Left ventricle myocardium inferior (tissue), 1 donor: ENCODE measurements around the gene SMG6. TPM values are rescaled to one million over a fixed set of nuclear protein-coding genes. Genes with fewer than 3 reads are reported as not detected.

ENCODE experiments used
- DNase-seq: peaks from one replicate; pipeline ENCODE4 v3.0.0-alpha.2; 2020
- H3K27ac ChIP-seq: fragments of 200-600 bp; replicated peaks from 2 replicates; pipeline ENCODE4 v1.8.0; 2021
- H3K27me3 ChIP-seq: fragments of 200-600 bp; 2 replicates; pipeline ENCODE4 v1.8.0; 2021; ENCODE audit warnings: low read depth
- H3K36me3 ChIP-seq: fragments of 200-600 bp; 2 replicates; pipeline ENCODE4 v1.8.0; 2021
- H3K4me1 ChIP-seq: fragments of 200-600 bp; 2 replicates; pipeline ENCODE4 v1.8.0; 2021
- H3K4me3 ChIP-seq: fragments of 200-600 bp; 2 replicates; pipeline ENCODE4 v1.8.0; 2021; ENCODE audit warnings: mild to moderate bottlenecking, moderate library complexity
- H3K9me3 ChIP-seq: fragments of 200-600 bp; replicated peaks from 2 replicates; pipeline ENCODE4 v1.8.0; 2021
- CTCF ChIP-seq: fragments of 200-600 bp; IDR thresholded peaks from 2 replicates; pipeline ENCODE4 v1.8.0; 2021; ENCODE audit warnings: antibody characterized with exemption, mild to moderate bottlenecking, borderline replicate concordance
- intact Hi-C: fragments of 100-400 bp; cut with micrococcal nuclease; formaldehyde crosslinking; loops from one replicate; pipeline ENCODE4 v1.11.0; 2022
- long read RNA-seq: library from polyadenylated mRNA; unstranded; transcript quantifications from one replicate; pipeline ENCODE4 v2.0.0, GENCODE V29; 2021
- total RNA-seq: library from RNA; stranded (reverse); fragmentation: NEBNext Ultra II Directional; extraction: Animal tissue kit (Norgen Biotek cat#: 25700); gene quantifications from one replicate; pipeline ENCODE4 v1.2.1, GENCODE V29; 2021
- donor health status: DM: no; HTN: yes; CAD: no; lungs with severe emphysema.

The SMG6 gene
- total RNA-seq = 22.1 TPM
- long read RNA-seq, full-length matches to known transcripts = 4 of 16 reads
- long read RNA-seq, partial matches to known transcripts = 10 of 16 reads
- long read RNA-seq, other reads (novel, unspliced or antisense) = 2 of 16 reads

GRCh38 chr17:2303204-2304188, at the start of gene SMG6, which contains the start of gene SRR:
SMG6 (minus strand) TSS chr17:2303785; CDS start chr17:2303720, 65 bp downstream.
SRR (plus strand) TSS chr17:2303950; CDS start chr17:2315561, 11,611 bp downstream.
- intact Hi-C loops = no loop called here
- H3K27ac ChIP-seq = peak within 1 kb of the TSS; percentile 96
- H3K9me3 ChIP-seq = no peaks in the 10 kb centered on the region
- H3K27me3 ChIP-seq = no peaks in the 10 kb centered on the region
- H3K36me3 ChIP-seq = peaks cover 20% of the 10 kb centered on the region
- DNase-seq = peak; percentile 94
- TF ChIP-seq CTCF = no peak
- H3K4me3 ChIP-seq = peak within 1 kb of the TSS; percentile 93
- peaks cover 37% of the 10 kb centered on the region for H3K4me1 ChIP-seq

DNA sequence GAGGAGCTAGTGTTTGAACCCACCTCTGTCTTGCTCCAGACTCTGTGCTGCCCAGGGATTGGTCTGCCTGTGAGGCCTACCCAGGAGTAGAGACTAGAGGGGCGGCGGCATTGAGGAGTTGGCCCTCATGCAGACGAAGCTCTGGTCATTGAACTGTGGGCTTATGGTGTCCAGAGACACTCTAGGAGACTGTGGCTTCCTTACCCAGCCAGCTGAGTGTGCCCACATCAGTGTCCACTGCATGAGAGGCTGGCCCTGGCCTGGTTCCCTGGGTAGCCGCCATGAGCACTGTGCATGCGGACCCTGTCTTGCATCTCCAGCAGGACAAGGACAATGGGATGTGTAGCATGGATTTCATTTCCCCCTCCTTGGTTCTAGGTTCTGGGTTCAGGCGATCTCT, 47.7 kb upstream of the SMG6 start:
- no peak for DNase-seq
- no peaks in the 10 kb centered on the region for H3K27me3 ChIP-seq
- intact Hi-C loops = no loop called here
- H3K27ac ChIP-seq = no peak overlapping the region
- no peaks in the 10 kb centered on the region for H3K9me3 ChIP-seq
- H3K4me3 ChIP-seq = no peak overlapping the region
- no peaks in the 10 kb centered on the region for H3K36me3 ChIP-seq
- no peak for TF ChIP-seq CTCF
- peaks cover 12% of the 10 kb centered on the region for H3K4me1 ChIP-seq

GRCh38 chr17:2347805-2348685, 44.5 kb upstream of the SMG6 start:
- H3K27me3 ChIP-seq = no peaks in the 10 kb centered on the region
- no peak overlapping the region for H3K27ac ChIP-seq
- peaks cover 12% of the 10 kb centered on the region for H3K4me1 ChIP-seq
- no peak for DNase-seq
- no peaks in the 10 kb centered on the region for H3K9me3 ChIP-seq
- no peak overlapping the region for H3K4me3 ChIP-seq
- intact Hi-C loops = no loop called here
- no peak for TF ChIP-seq CTCF
- peaks cover 16% of the 10 kb centered on the region for H3K36me3 ChIP-seq

GRCh38 chr17:2346475-2346874, 42.9 kb upstream of the SMG6 start:
- Histone ChIP-seq H3K4me1 (peaks cover 12% of the 10 kb centered on the region), H3K36me3 (peaks cover 27% of the 10 kb centered on the region), H3K27ac (no peak overlapping the region), H3K4me3 (no peak overlapping the region), H3K9me3 (no peaks in the 10 kb centered on the region), H3K27me3 (no peaks in the 10 kb centered on the region)
- intact Hi-C loops = no loop called here
- TF ChIP-seq CTCF = no peak
- no peak for DNase-seq

GRCh38 chr17:2344528-2344927, 40.9 kb upstream of the SMG6 start:
- TF ChIP-seq CTCF = no peak
- DNase-seq = no peak
- intact Hi-C loops = no loop called here
- no peaks in the 10 kb centered on the region for H3K9me3 ChIP-seq
- no peak overlapping the region for H3K27ac ChIP-seq
- H3K27me3 ChIP-seq = no peaks in the 10 kb centered on the region
- no peak overlapping the region for H3K4me3 ChIP-seq
- H3K36me3 ChIP-seq = peaks cover 27% of the 10 kb centered on the region
- peaks cover 12% of the 10 kb centered on the region for H3K4me1 ChIP-seq
